ENCODE measurements around the gene BICD2.

Gene BICD2

DNA sequence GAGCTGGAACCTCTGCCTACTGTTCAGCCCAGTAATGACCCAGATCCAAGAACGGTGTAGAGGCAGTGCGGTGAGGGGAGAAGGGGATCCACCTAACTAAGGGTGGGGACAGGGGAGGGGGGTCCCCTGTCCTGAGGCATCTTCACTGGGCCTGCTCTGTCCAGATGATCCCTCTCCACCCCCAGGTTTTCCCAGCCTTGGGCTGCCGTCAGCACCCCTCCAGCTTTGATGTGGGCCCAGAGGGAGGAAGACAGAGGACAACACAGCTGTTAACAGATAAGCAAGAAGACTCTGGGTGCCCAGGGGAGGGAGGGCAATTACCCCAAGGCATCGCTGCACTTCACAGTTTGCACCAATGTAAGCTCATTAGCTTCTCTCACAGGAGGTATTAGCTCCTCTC is 19.3 kb downstream of the BICD2 start:
- TF ChIP-seq, protein P1, sequence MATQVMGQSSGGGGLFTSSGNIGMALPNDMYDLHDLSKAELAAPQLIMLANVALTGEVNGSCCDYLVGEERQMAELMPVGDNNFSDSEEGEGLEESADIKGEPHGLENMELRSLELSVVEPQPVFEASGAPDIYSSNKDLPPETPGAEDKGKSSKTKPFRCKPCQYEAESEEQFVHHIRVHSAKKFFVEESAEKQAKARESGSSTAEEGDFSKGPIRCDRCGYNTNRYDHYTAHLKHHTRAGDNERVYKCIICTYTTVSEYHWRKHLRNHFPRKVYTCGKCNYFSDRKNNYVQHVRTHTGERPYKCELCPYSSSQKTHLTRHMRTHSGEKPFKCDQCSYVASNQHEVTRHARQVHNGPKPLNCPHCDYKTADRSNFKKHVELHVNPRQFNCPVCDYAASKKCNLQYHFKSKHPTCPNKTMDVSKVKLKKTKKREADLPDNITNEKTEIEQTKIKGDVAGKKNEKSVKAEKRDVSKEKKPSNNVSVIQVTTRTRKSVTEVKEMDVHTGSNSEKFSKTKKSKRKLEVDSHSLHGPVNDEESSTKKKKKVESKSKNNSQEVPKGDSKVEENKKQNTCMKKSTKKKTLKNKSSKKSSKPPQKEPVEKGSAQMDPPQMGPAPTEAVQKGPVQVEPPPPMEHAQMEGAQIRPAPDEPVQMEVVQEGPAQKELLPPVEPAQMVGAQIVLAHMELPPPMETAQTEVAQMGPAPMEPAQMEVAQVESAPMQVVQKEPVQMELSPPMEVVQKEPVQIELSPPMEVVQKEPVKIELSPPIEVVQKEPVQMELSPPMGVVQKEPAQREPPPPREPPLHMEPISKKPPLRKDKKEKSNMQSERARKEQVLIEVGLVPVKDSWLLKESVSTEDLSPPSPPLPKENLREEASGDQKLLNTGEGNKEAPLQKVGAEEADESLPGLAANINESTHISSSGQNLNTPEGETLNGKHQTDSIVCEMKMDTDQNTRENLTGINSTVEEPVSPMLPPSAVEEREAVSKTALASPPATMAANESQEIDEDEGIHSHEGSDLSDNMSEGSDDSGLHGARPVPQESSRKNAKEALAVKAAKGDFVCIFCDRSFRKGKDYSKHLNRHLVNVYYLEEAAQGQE (IDR thresholded peaks at IDR 0.05; ENCODE audit: low read depth), result no peak
- TF ChIP-seq, protein P2, sequence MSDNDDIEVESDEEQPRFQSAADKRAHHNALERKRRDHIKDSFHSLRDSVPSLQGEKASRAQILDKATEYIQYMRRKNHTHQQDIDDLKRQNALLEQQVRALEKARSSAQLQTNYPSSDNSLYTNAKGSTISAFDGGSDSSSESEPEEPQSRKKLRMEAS (IDR thresholded peaks at IDR 0.05), result no peak
- TF ChIP-seq NFIC (IDR thresholded peaks at IDR 0.05) (no peak), CREB1 (IDR thresholded peaks at IDR 0.05; ENCODE audit: low read depth) (no peak), TCF12 (IDR thresholded peaks at IDR 0.05; ENCODE audit: low read depth) (no peak), FOXM1 (IDR thresholded peaks at IDR 0.05; ENCODE audit: borderline replicate concordance, low read depth) (no peak), TAF1 (IDR thresholded peaks at IDR 0.05; ENCODE audit: low read depth) (no peak), YY1 (IDR thresholded peaks at IDR 0.05; ENCODE audit: low read depth) (no peak), ZBTB7A (IDR thresholded peaks at IDR 0.05; ENCODE audit: low read depth) (no peak), RAD21 (IDR thresholded peaks at IDR 0.05; ENCODE audit: low read depth) (no peak), TEAD4 (IDR thresholded peaks at IDR 0.05) (no peak), CEBPB (IDR thresholded peaks at IDR 0.05) (no peak), EP300 (IDR thresholded peaks at IDR 0.05; ENCODE audit: borderline replicate concordance) (no peak)

DNA sequence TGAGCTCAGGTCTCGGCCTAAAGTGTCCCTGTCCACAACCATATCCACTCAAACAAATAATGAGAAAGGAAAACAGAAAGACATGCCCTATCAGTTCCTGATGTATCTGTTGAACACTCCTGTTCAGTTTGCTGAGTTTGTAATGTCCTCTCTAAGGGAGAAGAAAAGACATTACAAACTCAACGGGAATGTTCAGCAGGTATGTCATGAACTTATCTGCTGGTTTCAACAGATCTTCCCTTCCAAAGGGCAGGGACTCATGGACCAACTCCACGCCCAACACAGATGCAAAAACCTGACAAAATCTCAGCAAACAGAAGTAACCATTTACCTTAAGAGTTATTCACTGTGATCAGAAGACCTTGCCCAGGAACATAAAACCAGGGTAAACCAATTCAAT is 23.7 kb downstream of the BICD2 start:
- no peak for TF ChIP-seq FOXM1 (IDR thresholded peaks at IDR 0.05; ENCODE audit: borderline replicate concordance, low read depth)
- no peak for TF ChIP-seq RAD21 (IDR thresholded peaks at IDR 0.05; ENCODE audit: low read depth)
- TF ChIP-seq CEBPB (IDR thresholded peaks at IDR 0.05), result no peak
- no peak for TF ChIP-seq TCF12 (IDR thresholded peaks at IDR 0.05; ENCODE audit: low read depth)
- no peak for TF ChIP-seq TEAD4 (IDR thresholded peaks at IDR 0.05)
- TF ChIP-seq CREB1 (IDR thresholded peaks at IDR 0.05; ENCODE audit: low read depth), result no peak
- TF ChIP-seq, protein P1 (IDR thresholded peaks at IDR 0.05; ENCODE audit: low read depth), result no peak
- TF ChIP-seq, protein P2 (IDR thresholded peaks at IDR 0.05), result no peak
- no peak for TF ChIP-seq EP300 (IDR thresholded peaks at IDR 0.05; ENCODE audit: borderline replicate concordance)
- no peak for TF ChIP-seq NFIC (IDR thresholded peaks at IDR 0.05)
- TF ChIP-seq TAF1 (IDR thresholded peaks at IDR 0.05; ENCODE audit: low read depth), result no peak

DNA sequence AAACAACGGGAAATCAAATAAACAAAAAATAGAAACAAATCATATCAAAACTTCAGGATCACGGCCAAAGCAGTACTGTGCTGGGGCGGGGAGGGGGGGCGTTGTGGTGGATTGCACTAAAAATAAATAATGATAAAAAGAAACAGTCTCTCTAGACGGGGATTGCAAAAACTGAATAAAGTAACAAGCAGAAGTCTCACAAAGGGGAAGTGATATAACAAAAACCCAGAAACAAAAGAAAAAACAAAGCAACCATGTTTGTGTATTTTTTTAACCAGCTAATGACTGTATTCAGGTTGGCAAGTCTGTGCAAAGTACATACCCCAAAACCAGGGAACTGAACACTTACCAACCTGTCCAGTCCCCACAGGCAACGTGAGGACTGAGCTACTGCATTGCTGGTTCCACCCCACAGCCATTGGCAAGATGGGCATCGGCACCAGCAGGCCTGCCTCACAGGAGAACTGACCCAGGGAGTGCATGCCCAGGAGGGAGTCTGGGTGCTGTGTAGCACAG is 24.1 kb downstream of the BICD2 start:
- TF ChIP-seq ZBTB7A (IDR thresholded peaks at IDR 0.05; ENCODE audit: low read depth), result no peak
- no peak for TF ChIP-seq EGR1 (IDR thresholded peaks at IDR 0.05)
- no peak for TF ChIP-seq TAF1 (IDR thresholded peaks at IDR 0.05; ENCODE audit: low read depth)
- TF ChIP-seq, protein P2 (IDR thresholded peaks at IDR 0.05), result no peak
- no peak for TF ChIP-seq CREB1 (IDR thresholded peaks at IDR 0.05; ENCODE audit: low read depth)
- TF ChIP-seq, protein P3, sequence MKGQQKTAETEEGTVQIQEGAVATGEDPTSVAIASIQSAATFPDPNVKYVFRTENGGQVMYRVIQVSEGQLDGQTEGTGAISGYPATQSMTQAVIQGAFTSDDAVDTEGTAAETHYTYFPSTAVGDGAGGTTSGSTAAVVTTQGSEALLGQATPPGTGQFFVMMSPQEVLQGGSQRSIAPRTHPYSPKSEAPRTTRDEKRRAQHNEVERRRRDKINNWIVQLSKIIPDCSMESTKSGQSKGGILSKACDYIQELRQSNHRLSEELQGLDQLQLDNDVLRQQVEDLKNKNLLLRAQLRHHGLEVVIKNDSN (IDR thresholded peaks at IDR 0.05), result no peak
- no peak for TF ChIP-seq TEAD4 (IDR thresholded peaks at IDR 0.05)
- no peak for TF ChIP-seq YY1 (IDR thresholded peaks at IDR 0.05; ENCODE audit: low read depth)
- no peak for TF ChIP-seq CEBPB (IDR thresholded peaks at IDR 0.05)
- TF ChIP-seq, protein P1 (IDR thresholded peaks at IDR 0.05; ENCODE audit: low read depth), result no peak
- TF ChIP-seq FOXM1 (IDR thresholded peaks at IDR 0.05; ENCODE audit: borderline replicate concordance, low read depth), result no peak
- TF ChIP-seq RAD21 (IDR thresholded peaks at IDR 0.05; ENCODE audit: low read depth), result no peak
- no peak for TF ChIP-seq TCF12 (IDR thresholded peaks at IDR 0.05; ENCODE audit: low read depth)
- TF ChIP-seq EP300 (IDR thresholded peaks at IDR 0.05; ENCODE audit: borderline replicate concordance), result no peak

DNA sequence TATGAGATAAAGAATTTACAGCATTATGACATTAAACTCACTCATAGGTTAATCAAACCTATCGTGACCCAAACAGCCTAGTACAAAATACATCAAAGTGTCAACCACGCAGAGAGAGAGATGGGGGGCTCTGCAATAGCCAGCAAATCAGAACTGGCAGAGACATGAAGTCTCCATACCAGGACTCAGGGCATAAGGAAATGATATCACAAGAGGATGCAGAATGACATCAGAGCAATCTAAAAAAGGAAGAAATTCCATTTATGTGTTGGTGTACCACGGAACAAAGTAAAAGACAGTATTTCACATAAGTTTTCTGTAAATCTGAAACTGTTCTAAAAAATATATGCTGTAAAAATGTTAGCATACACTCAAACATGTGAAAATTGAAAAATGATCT is 24.6 kb downstream of the BICD2 start:
- no peak for TF ChIP-seq CEBPB (IDR thresholded peaks at IDR 0.05)
- no peak for TF ChIP-seq EGR1 (IDR thresholded peaks at IDR 0.05)
- TF ChIP-seq TAF1 (IDR thresholded peaks at IDR 0.05; ENCODE audit: low read depth), result no peak
- no peak for TF ChIP-seq TEAD4 (IDR thresholded peaks at IDR 0.05)
- no peak for TF ChIP-seq EP300 (IDR thresholded peaks at IDR 0.05; ENCODE audit: borderline replicate concordance)
- no peak for TF ChIP-seq YY1 (IDR thresholded peaks at IDR 0.05; ENCODE audit: low read depth)
